Muscle layer of duodenum (tissue), 2 donors: ENCODE results near the gene KRTAP5-11.
"Not testable (repeated sequence)": the region's sequence is repeated elsewhere in the genome, so short reads cannot be mapped to it uniquely, and the experiment has no call there.

Experiments
- H3K27ac ChIP-seq: one replicate; pipeline ENCODE4 v1.7.0; 2013; ENCODE audit warnings: mild to moderate bottlenecking, low read length
- H3K27me3 ChIP-seq: one replicate; pipeline ENCODE4 v1.7.0; 2013; ENCODE audit warnings: low read depth, mild to moderate bottlenecking, control low read depth, low read length
- H3K36me3 ChIP-seq, 2 donors: one replicate each; pipeline ENCODE4 v1.7.0; 2013; ENCODE audit warnings: low read length in 2 of 2, control low read depth in 1 of 2, mild to moderate bottlenecking in 1 of 2; ENCODE audit not compliant: insufficient read depth in 2 of 2, control insufficient read depth in 1 of 2
- H3K4me1 ChIP-seq, 2 donors: one replicate each; pipeline ENCODE4 v1.7.0; 2013; ENCODE audit warnings: low read length in 2 of 2, mild to moderate bottlenecking in 2 of 2, control low read depth in 1 of 2, moderate library complexity in 1 of 2; ENCODE audit not compliant: insufficient read depth in 2 of 2, control insufficient read depth in 1 of 2
- H3K4me3 ChIP-seq, 2 donors: one replicate each; pipeline ENCODE4 v1.7.0; 2013; ENCODE audit warnings: low read length in 2 of 2, low read depth in 1 of 2, mild to moderate bottlenecking in 1 of 2
- H3K9me3 ChIP-seq, 2 donors: one replicate each; pipeline ENCODE4 v1.7.0; 2013; ENCODE audit warnings: low read length in 2 of 2, control low read depth in 1 of 2, mild to moderate bottlenecking in 1 of 2; ENCODE audit not compliant: control insufficient read depth in 1 of 2
- donor health status: healthy.

Gene KRTAP5-11

GRCh38 chr11:71580057-71581003 lies 2.3 kb downstream of the KRTAP5-11 start:
- Histone ChIP-seq H3K9me3 (no peaks in the 10 kb centered on the region), H3K27me3 (no peaks in the 10 kb centered on the region), H3K4me1 (peaks cover 0 to 10% of the 10 kb centered on the region in 2 donors), H3K36me3 (no peaks in the 10 kb centered on the region), H3K27ac (no peak overlapping the region), H3K4me3 (no peak overlapping the region)

- not testable (repeated sequence) for H3K27ac ChIP-seq, H3K9me3 ChIP-seq, H3K4me3 ChIP-seq, H3K36me3 ChIP-seq, H3K27me3 ChIP-seq
- H3K4me1 ChIP-seq: peaks cover 0 to 10% of the 10 kb centered on the region in 2 donors
Observed at GRCh38 chr11:71579513-71579912, 3.2 kb downstream of the KRTAP5-11 start.

- Histone ChIP-seq H3K4me3 (no peak overlapping the region), H3K36me3 (no peaks in the 10 kb centered on the region), H3K9me3 (no peaks in the 10 kb centered on the region), H3K27me3 (no peaks in the 10 kb centered on the region), H3K27ac (no peak overlapping the region), H3K4me1 (peaks cover 0 to 10% of the 10 kb centered on the region in 2 donors)
Observed at GRCh38 chr11:71577469-71578004, 5.1 kb downstream of the KRTAP5-11 start.

GRCh38 chr11:71576688-71577465 lies 5.8 kb downstream of the KRTAP5-11 start:
- H3K27me3 ChIP-seq, H3K4me3 ChIP-seq, H3K36me3 ChIP-seq, H3K27ac ChIP-seq, H3K9me3 ChIP-seq: not testable (repeated sequence)
- peaks cover 0 to 10% of the 10 kb centered on the region in 2 donors for H3K4me1 ChIP-seq

DNA sequence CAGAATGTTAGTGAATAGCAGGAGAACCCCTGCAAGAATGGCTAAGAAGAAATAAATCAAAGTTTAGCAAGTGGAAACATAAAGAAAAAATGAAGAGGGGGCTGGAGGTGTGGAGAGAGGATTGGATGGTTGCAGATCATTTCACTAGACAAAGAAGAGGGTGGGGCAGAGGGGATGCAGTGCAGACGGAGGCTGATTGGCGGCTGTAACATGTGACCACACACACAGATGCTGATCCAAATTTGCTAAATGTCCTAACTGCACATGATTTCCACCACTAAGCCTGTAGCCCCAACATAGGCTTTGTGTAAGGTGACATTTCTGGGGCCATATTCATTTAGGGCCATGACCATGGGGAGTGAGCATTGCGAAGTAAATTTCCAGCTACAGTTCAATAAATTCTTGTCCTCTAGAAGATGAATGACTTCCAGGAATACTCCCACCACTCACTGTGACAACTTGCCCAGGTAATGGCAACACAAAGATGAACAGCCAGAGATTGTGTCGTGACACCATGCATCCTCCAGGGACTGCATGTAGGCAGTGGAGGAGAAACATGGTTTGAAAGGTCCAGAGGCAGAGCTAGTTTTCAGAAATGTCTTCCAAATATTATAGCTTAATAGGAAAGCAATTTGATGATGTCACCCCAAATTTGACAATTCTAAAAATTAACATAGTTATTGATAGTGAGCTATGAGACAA lies 6.8 kb downstream of the KRTAP5-11 start:
- H3K27ac ChIP-seq: no peak overlapping the region
- no peaks in the 10 kb centered on the region for H3K27me3 ChIP-seq
- peaks cover 0 to 10% of the 10 kb centered on the region in 2 donors for H3K4me1 ChIP-seq
- H3K9me3 ChIP-seq: no peaks in the 10 kb centered on the region
- no peak overlapping the region for H3K4me3 ChIP-seq
- no peaks in the 10 kb centered on the region for H3K36me3 ChIP-seq

DNA sequence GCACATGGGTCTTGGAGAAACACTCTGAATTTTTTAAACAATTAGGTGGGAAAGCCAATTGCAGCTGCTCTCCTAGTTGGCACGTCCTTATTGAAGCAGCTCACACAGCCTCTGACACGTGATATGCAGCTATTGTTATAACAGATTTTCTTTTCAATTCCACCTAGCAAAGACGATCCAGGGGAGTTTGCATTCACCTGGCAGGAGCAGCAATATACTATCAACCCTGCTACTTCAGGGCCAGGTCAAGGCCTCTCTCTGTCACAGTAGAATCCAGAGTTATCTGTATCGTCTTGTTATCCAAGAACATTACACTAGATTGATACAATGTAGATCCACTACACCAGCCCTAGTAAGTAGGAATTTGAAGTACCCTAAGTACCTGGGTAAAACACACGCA lies 8.3 kb downstream of the KRTAP5-11 start:
- no peaks in the 10 kb centered on the region for H3K36me3 ChIP-seq
- H3K4me1 ChIP-seq: peaks cover 0 to 2% of the 10 kb centered on the region in 2 donors
- no peak overlapping the region for H3K4me3 ChIP-seq
- H3K27ac ChIP-seq: no peak overlapping the region
- no peaks in the 10 kb centered on the region for H3K27me3 ChIP-seq
- H3K9me3 ChIP-seq: no peaks in the 10 kb centered on the region

DNA sequence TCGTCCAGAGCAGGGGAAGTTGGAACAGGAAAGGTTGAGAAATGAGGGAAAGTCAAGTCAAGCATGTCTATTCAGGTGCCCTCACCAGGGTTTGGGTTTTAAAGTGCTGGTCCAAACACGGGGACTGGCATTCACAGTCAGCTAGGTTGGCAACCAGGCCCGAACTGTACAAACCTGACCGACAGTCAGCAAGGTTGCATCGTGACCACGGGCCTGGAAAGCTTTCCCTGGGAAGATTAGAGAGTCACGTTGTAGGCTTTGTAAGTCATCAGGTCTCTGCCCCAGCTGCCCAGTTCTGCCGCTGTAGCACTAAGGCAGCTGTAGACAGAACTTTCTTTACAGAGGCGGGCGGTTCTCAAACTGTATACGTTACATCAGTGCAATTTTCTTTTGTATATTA lies 9.9 kb downstream of the KRTAP5-11 start:
- H3K9me3 ChIP-seq: no peaks in the 10 kb centered on the region

GRCh38 chr11:71571101-71571850 lies 11.4 kb downstream of the KRTAP5-11 start:
- H3K27ac ChIP-seq, H3K36me3 ChIP-seq, H3K4me1 ChIP-seq, H3K27me3 ChIP-seq, H3K4me3 ChIP-seq, H3K9me3 ChIP-seq: not testable (repeated sequence)

More for the DNA sequence above, 9.9 kb downstream of the KRTAP5-11 start:
- H3K4me1 ChIP-seq: no peaks in the 10 kb centered on the region
- H3K4me3 ChIP-seq: no peak overlapping the region
- H3K27ac ChIP-seq: no peak overlapping the region
- no peaks in the 10 kb centered on the region for H3K27me3 ChIP-seq
- H3K36me3 ChIP-seq: no peaks in the 10 kb centered on the region

GRCh38 chr11:71568704-71569349 lies 13.8 kb downstream of the KRTAP5-11 start:
- H3K27me3 ChIP-seq: no peaks in the 10 kb centered on the region
- H3K27ac ChIP-seq: no peak overlapping the region
- no peaks in the 10 kb centered on the region for H3K4me1 ChIP-seq
- H3K36me3 ChIP-seq: no peaks in the 10 kb centered on the region
- no peaks in the 10 kb centered on the region for H3K9me3 ChIP-seq
- H3K4me3 ChIP-seq: no peak overlapping the region

DNA sequence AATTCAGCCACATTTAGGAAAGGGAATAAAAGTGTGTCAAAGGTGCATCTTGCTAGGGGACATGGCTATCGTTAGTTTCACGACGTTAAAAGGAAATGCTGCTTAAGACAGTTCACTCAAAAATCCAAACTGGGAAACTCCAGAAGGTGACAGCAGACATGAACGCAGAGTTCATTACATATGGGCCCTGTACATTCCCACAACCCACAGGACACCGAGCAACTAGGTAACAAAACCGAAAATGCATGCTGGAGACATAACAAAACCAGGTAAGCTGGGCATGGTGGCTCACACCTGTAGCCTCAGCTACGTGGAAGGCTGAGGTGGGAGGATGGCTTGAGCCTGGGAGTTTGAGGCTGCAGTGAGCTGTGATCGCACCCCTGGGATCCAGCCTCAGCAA lies 15.0 kb downstream of the KRTAP5-11 start:
- not testable (repeated sequence) for H3K27me3 ChIP-seq, H3K9me3 ChIP-seq, H3K36me3 ChIP-seq, H3K4me1 ChIP-seq, H3K4me3 ChIP-seq, H3K27ac ChIP-seq
